ENCODE results near the gene KLHL6.

DNA sequence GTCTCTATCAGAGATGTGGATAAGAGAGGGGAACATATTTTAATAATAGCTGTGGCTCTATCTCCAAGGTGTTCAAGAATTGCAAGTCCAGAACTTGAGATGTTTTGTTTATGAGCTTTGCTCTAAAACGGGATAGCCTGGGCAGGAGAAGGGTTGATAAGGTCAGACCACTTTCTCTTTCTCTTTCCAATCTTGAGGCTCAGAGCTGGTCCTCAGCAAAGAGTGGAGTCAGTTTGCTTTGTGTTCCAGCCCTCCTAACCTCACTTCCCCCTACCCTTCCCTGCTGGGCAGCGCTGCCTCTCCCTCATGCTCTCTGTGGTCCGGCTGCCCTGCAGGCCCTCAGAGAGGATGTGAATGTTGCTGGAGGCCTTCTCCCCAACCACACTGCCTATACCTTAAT, 13.8 kb downstream of the KLHL6 start:
- TF ChIP-seq, protein P1, sequence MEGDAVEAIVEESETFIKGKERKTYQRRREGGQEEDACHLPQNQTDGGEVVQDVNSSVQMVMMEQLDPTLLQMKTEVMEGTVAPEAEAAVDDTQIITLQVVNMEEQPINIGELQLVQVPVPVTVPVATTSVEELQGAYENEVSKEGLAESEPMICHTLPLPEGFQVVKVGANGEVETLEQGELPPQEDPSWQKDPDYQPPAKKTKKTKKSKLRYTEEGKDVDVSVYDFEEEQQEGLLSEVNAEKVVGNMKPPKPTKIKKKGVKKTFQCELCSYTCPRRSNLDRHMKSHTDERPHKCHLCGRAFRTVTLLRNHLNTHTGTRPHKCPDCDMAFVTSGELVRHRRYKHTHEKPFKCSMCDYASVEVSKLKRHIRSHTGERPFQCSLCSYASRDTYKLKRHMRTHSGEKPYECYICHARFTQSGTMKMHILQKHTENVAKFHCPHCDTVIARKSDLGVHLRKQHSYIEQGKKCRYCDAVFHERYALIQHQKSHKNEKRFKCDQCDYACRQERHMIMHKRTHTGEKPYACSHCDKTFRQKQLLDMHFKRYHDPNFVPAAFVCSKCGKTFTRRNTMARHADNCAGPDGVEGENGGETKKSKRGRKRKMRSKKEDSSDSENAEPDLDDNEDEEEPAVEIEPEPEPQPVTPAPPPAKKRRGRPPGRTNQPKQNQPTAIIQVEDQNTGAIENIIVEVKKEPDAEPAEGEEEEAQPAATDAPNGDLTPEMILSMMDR (IDR thresholded peaks at IDR 0.05; ENCODE audit: insufficient read depth, low read depth, low read length) = no peak
- TF ChIP-seq EZH2 (IDR thresholded peaks at IDR 0.05; ENCODE audit: insufficient read depth, low read length) = no peak

All from astrocyte (in vitro differentiated cells and primary cell).